BE2C (cell line): ENCODE data around the gene SRPX2.

Source experiments
- DNase-seq: peaks from one replicate; pipeline ENCODE4 v3.0.0-alpha.2; 2020
- H3K27me3 ChIP-seq: fragments of 250-450 bp; sonication (Bioruptor Pico); 2 replicates; pipeline ENCODE4 v1.5.1; 2020; ENCODE audit warnings: mild to moderate bottlenecking
- H3K36me3 ChIP-seq: fragments of 250-450 bp; sonication (Bioruptor Pico); 2 replicates; pipeline ENCODE4 v1.5.1; 2020; ENCODE audit warnings: mild to moderate bottlenecking
- H3K4me1 ChIP-seq: fragments of 250-450 bp; sonication (Bioruptor Pico); 2 replicates; pipeline ENCODE4 v1.5.1; 2020
- H3K4me3 ChIP-seq: 2 replicates; pipeline ENCODE4 v1.5.1; 2011; ENCODE audit warnings: low read depth, low read length
- H3K9me3 ChIP-seq: fragments of 250-450 bp; sonication (Bioruptor Pico); 2 replicates; pipeline ENCODE4 v1.5.1; 2020
- CTCF ChIP-seq: IDR thresholded peaks from 2 replicates; pipeline ENCODE4 v1.5.1; 2012; ENCODE audit warnings: mild to moderate bottlenecking, low read depth, low read length

The SRPX2 gene

GRCh38 chrX:100635040-100635439 lies 9.0 kb upstream of the SRPX2 start:
- DNase-seq: no peak
- H3K4me1 ChIP-seq: no peaks in the 10 kb centered on the region
- no peak overlapping the region for H3K4me3 ChIP-seq
- H3K9me3 ChIP-seq: no peaks in the 10 kb centered on the region
- no peak for TF ChIP-seq CTCF
- H3K36me3 ChIP-seq: no peaks in the 10 kb centered on the region
- H3K27me3 ChIP-seq: no peaks in the 10 kb centered on the region

- no peaks in the 10 kb centered on the region for H3K4me1 ChIP-seq
- H3K9me3 ChIP-seq: no peaks in the 10 kb centered on the region
- no peak for TF ChIP-seq CTCF
- H3K27me3 ChIP-seq: no peaks in the 10 kb centered on the region
- no peaks in the 10 kb centered on the region for H3K36me3 ChIP-seq
- no peak for DNase-seq
- peak overlapping the region; percentile 77 for H3K4me3 ChIP-seq
Observed at GRCh38 chrX:100635989-100636320, 8.0 kb upstream of the SRPX2 start.

- peak; percentile 57 for TF ChIP-seq CTCF
- H3K4me3 ChIP-seq: peak within 1 kb of the TSS; percentile 77
- DNase-seq: peak; percentile 82
- H3K9me3 ChIP-seq: no peaks in the 10 kb centered on the region
- H3K27me3 ChIP-seq: no peaks in the 10 kb centered on the region
- no peaks in the 10 kb centered on the region for H3K36me3 ChIP-seq
- no peaks in the 10 kb centered on the region for H3K4me1 ChIP-seq
Observed at GRCh38 chrX:100636321-100636991, 7.5 kb upstream of the SRPX2 start, which contains the start of gene TSPAN6. Gene TSPAN6 (minus strand): TSS chrX:100636806. CDS start chrX:100636694, 112 bp downstream.

- Histone ChIP-seq H3K36me3 (no peaks in the 10 kb centered on the region), H3K4me3 (no peak overlapping the region), H3K27me3 (no peaks in the 10 kb centered on the region), H3K9me3 (no peaks in the 10 kb centered on the region), H3K4me1 (no peaks in the 10 kb centered on the region)
- no peak for TF ChIP-seq CTCF
- no peak for DNase-seq
Observed at GRCh38 chrX:100642290-100642689, 1.7 kb upstream of the SRPX2 start.

GRCh38 chrX:100643212-100643611 lies 787 bp upstream of the SRPX2 start:
- no peak for TF ChIP-seq CTCF
- H3K4me3 ChIP-seq: no peak overlapping the region
- no peaks in the 10 kb centered on the region for H3K9me3 ChIP-seq
- no peaks in the 10 kb centered on the region for H3K27me3 ChIP-seq
- no peak for DNase-seq
- no peaks in the 10 kb centered on the region for H3K36me3 ChIP-seq
- H3K4me1 ChIP-seq: no peaks in the 10 kb centered on the region

GRCh38 chrX:100645106-100645505 lies 1.1 kb downstream of the SRPX2 start:
- no peaks in the 10 kb centered on the region for H3K9me3 ChIP-seq
- DNase-seq: no peak
- H3K4me3 ChIP-seq: no peak overlapping the region

More at GRCh38 chrX:100645106-100645505, 1.1 kb downstream of the SRPX2 start:
- Histone ChIP-seq H3K4me1 (no peaks in the 10 kb centered on the region), H3K36me3 (no peaks in the 10 kb centered on the region), H3K27me3 (no peaks in the 10 kb centered on the region)
- TF ChIP-seq CTCF: no peak
